ENCODE results near the gene MGA.

DNA sequence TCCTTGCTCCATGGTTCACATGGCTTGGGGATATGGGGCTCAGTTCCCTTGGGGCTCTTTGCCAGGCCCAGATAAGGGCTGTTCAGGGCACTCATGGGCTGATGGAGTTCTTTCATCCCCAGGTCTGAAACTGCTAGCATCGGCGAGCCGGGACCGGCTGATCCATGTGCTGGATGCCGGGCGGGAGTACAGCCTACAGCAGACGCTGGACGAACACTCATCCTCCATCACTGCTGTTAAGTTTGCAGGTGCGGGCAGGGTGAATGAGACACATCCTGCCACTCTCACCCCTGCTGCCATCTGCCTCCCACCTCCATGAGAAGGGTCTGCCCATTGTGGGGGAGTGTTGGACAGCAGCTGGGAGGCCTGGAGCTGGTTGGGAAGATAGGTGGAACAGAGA is 156.6 kb downstream of the MGA start:
- TF ChIP-seq GABPA (IDR thresholded peaks at IDR 0.05; ENCODE audit: low read depth) (no peak), CTCF (IDR thresholded peaks at IDR 0.05; ENCODE audit: insufficient read depth, low read length) (no peak), POLR2AphosphoS5 (IDR thresholded peaks at IDR 0.05; ENCODE audit: low read depth) (no peak)

All from HL-60 (cell line).